AG04450 (cell line): ENCODE data around the gene PDZRN3. TPM values are rescaled to one million over a fixed set of nuclear protein-coding genes. Genes with fewer than 3 reads are reported as not detected.

Experiments
- CTCF ChIA-PET: fragments of 300-600, 350-600 bp; formaldehyde crosslinking; extraction: SDS; loops from one replicate; lab custom pipeline; 2022; ENCODE audit warnings: antibody characterized with exemption, inconsistent platforms; lab: Charles Lee
- POLR2A ChIA-PET: fragments of 350-600 bp; formaldehyde crosslinking; extraction: SDS; loops from one replicate; lab custom pipeline; 2021; ENCODE audit warnings: antibody characterized with exemption, inconsistent platforms; lab: Yijun Ruan, JAX
- DNase-seq: peaks from one replicate; pipeline ENCODE4 v3.0.0-alpha.2; 2011; ENCODE audit warnings: low read depth, low spot score
- H3K27ac ChIP-seq: one replicate; pipeline ENCODE4 v1.5.1; 2012; ENCODE audit warnings: low read depth, low read length, control low read depth
- H3K27me3 ChIP-seq: one replicate; pipeline ENCODE4 v1.6.0; 2012; ENCODE audit warnings: low read length; ENCODE audit not compliant: control insufficient read depth, insufficient read depth
- H3K4me3 ChIP-seq: 2 replicates; pipeline ENCODE4 v1.5.1; 2011; ENCODE audit warnings: mild to moderate bottlenecking, low read depth, low read length, control low read depth
- H3K9me3 ChIP-seq: 2 replicates; pipeline ENCODE4 v1.5.1; 2012; ENCODE audit warnings: low read length; ENCODE audit not compliant: control insufficient read depth, insufficient read depth
- polyA plus RNA-seq: library from polyadenylated mRNA; depleted of rRNA; stranded (reverse); fragments of >200 nt; gene quantifications from 2 replicates; pipeline ENCODE4 v1.2.3, GENCODE V29; 2011
- TF ChIP-seq, protein P1 (sequence below): IDR thresholded peaks from 2 replicates; pipeline ENCODE4 v1.5.1; 2011; ENCODE audit warnings: low read depth, low read length, control low read depth, inconsistent platforms

The PDZRN3 gene
- polyA plus RNA-seq, 1 experiment: 14.7 TPM

DNA sequence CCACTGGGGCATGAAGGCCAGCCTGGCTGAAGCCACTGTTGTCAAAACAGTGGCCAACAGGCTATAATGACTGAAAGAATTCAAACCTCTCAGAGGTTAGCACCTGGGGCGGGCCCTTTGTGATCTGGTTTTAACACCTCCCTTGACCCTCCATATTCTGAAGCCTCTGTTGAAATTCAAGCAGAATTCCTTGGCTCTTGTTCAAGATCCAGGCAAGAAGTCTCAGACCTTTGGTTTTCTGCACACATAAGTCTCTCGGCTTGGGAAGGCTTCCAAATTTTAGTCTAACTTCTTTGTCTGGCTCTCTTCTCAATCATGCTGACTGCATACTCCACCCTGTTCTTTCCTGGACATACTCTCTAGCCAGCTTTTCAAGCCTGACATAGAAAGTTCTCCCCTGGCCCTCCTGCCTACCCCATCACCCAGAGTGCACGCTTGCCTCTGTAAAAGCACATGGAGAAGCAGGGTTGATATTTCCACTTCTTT is 144.5 kb downstream of the PDZRN3 start:
- Histone ChIP-seq H3K9me3 (no peaks in the 10 kb centered on the region), H3K27ac (no peak overlapping the region), H3K4me3 (no peak overlapping the region), H3K27me3 (no peaks in the 10 kb centered on the region)
- CTCF ChIA-PET: no interaction called here
- no peak for DNase-seq
- TF ChIP-seq, protein P1, sequence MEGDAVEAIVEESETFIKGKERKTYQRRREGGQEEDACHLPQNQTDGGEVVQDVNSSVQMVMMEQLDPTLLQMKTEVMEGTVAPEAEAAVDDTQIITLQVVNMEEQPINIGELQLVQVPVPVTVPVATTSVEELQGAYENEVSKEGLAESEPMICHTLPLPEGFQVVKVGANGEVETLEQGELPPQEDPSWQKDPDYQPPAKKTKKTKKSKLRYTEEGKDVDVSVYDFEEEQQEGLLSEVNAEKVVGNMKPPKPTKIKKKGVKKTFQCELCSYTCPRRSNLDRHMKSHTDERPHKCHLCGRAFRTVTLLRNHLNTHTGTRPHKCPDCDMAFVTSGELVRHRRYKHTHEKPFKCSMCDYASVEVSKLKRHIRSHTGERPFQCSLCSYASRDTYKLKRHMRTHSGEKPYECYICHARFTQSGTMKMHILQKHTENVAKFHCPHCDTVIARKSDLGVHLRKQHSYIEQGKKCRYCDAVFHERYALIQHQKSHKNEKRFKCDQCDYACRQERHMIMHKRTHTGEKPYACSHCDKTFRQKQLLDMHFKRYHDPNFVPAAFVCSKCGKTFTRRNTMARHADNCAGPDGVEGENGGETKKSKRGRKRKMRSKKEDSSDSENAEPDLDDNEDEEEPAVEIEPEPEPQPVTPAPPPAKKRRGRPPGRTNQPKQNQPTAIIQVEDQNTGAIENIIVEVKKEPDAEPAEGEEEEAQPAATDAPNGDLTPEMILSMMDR: no peak
- POLR2A ChIA-PET: no interaction called here

DNA sequence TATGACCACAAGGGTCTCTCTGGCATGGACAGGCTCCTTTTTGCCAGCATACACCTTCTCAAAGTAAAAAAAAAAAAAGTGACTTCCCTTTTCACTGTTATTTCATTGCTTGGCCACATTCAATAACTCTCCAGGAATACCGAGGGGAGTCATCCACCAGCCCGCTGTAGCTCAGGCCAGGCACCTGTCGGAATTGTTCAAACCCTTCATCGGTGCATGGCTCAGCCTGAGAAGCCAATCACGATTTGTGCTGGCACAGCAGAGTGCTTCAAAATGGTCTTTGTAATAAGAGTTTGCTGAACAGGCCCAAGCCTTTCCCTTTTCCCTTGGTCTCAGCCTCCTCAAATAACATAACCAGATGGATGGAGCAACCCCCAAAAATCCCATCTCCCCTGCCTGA is 145.4 kb downstream of the PDZRN3 start:
- CTCF ChIA-PET: no interaction called here
- Histone ChIP-seq H3K4me3 (no peak overlapping the region), H3K27ac (no peak overlapping the region), H3K27me3 (no peaks in the 10 kb centered on the region), H3K9me3 (no peaks in the 10 kb centered on the region)
- no peak for DNase-seq
- POLR2A ChIA-PET: no interaction called here
- TF ChIP-seq, protein P1: no peak

DNA sequence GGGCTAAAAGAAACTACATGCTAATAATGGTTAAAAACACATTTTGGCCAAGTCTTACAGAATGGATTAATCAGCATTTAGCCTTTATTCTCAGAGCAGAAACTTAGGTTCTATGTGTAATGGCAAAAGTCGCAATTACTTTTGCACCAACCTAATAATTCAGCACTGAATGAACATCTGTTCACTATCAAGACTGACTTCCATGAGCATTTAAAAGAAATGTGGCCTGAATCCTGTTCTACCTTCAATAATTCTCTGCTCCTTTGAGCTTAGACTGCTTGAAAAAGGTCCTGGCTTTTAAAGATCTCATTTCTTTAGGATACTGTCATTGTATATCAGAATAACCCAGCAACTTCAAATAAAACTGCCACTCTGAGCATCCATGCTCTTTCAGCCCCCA is 145.9 kb downstream of the PDZRN3 start:
- TF ChIP-seq, protein P1: no peak
- Histone ChIP-seq H3K9me3 (no peaks in the 10 kb centered on the region), H3K27ac (no peak overlapping the region), H3K27me3 (no peaks in the 10 kb centered on the region), H3K4me3 (no peak overlapping the region)
- no peak for DNase-seq
- CTCF ChIA-PET: no interaction called here
- POLR2A ChIA-PET: no interaction called here

DNA sequence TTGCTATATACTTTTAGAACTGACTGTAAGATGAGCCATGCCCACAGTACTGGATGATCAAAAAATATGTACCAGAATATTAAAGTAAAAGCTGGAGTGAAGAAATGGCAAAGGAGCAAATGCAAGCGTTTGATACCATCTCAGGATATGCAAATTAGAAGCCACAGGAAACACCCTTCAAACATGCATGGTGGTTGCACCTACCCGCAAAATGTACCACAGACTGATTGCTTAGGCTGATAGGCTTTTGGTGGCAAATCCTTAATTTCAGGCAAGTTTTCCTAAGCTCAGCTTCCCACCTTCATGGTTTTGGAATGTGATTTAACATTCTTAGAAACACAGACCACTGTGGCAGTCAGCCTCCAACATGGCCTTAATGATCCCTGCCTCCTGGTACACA is 149.0 kb downstream of the PDZRN3 start:
- ChIA-PET CTCF (no interaction called here), POLR2A (no interaction called here)
- H3K27ac ChIP-seq: no peak overlapping the region
- H3K27me3 ChIP-seq: no peaks in the 10 kb centered on the region
- no peaks in the 10 kb centered on the region for H3K9me3 ChIP-seq
- no peak for DNase-seq
- H3K4me3 ChIP-seq: no peak overlapping the region
- TF ChIP-seq, protein P1: no peak

DNA sequence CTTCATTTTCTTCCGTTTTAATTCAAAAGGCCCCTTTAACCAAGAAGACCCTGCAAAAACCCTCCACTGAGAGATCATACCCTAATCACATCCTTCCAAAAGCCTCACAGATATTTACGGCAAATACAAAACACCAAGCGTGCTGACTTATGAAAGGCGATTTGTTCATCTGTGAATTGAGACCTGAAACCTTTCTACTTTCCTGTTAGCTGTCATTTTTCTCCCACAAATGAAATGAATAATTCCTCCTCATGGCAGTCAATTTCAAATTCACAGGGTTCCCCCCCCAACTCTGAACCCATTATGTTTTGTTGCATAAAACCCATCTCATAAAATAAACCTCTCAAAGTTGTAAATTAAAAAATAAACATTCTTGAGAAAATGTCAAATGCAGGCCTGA is 149.6 kb downstream of the PDZRN3 start:
- ChIA-PET CTCF (interaction anchor here (0.6 kb wide), 1 partner anchor 336 kb away, joined by 5 read pairs; no protein-coding TSS in a partner anchor), POLR2A (no interaction called here)
- Histone ChIP-seq H3K27ac (no peak overlapping the region), H3K9me3 (no peaks in the 10 kb centered on the region), H3K4me3 (no peak overlapping the region), H3K27me3 (no peaks in the 10 kb centered on the region)
- no peak for DNase-seq
- TF ChIP-seq, protein P1: no peak
